CD4-positive, alpha-beta T cell treated with Interleukin-4 for 4 hours (primary cell): Measurements from ENCODE around the gene CTSZ.
"Not testable (repeated sequence)": the region's sequence is repeated elsewhere in the genome, so short reads cannot be mapped to it uniquely, and the experiment has no call there.

ENCODE experiments used
- DNase-seq: peaks from one replicate; pipeline ENCODE4 v3.0.0-alpha.2; 2020

CTSZ gene

GRCh38 chr20:59013031-59013951 is 6.2 kb upstream of the CTSZ start:
- no peak for DNase-seq

GRCh38 chr20:59011874-59012157 is 4.8 kb upstream of the CTSZ start:
- not testable (repeated sequence) for DNase-seq

GRCh38 chr20:59010995-59011873 is 4.2 kb upstream of the CTSZ start:
- no peak for DNase-seq

GRCh38 chr20:59010321-59010994 is 3.4 kb upstream of the CTSZ start:
- DNase-seq: no peak

GRCh38 chr20:59008715-59009336 is 1.8 kb upstream of the CTSZ start:
- no peak for DNase-seq

- peak; percentile 13 for DNase-seq
Observed at GRCh38 chr20:59007665-59008511, 834 bp upstream of the CTSZ start.

GRCh38 chr20:59006167-59006863 is 739 bp downstream of the CTSZ start:
- DNase-seq: no peak

GRCh38 chr20:59005523-59006166 is 1.4 kb downstream of the CTSZ start:
- DNase-seq: no peak

GRCh38 chr20:59004763-59005522 is 2.1 kb downstream of the CTSZ start:
- DNase-seq: peak; percentile 45

- peak; percentile 59 for DNase-seq
Observed at GRCh38 chr20:59004493-59004762, 2.6 kb downstream of the CTSZ start.

- DNase-seq: no peak
Observed at GRCh38 chr20:59003836-59004492, 3.1 kb downstream of the CTSZ start.

- DNase-seq: no peak
Observed at GRCh38 chr20:59002874-59003399, 4.1 kb downstream of the CTSZ start.

- DNase-seq: no peak
Observed at GRCh38 chr20:59002388-59002787, 4.7 kb downstream of the CTSZ start.

GRCh38 chr20:59001449-59002171 is 5.4 kb downstream of the CTSZ start:
- no peak for DNase-seq

- no peak for DNase-seq
Observed at GRCh38 chr20:59001068-59001448, 6.0 kb downstream of the CTSZ start.

GRCh38 chr20:59000326-59000725 is 6.7 kb downstream of the CTSZ start:
- no peak for DNase-seq

- DNase-seq: no peak
Observed at GRCh38 chr20:58998656-58999055, 8.4 kb downstream of the CTSZ start.

GRCh38 chr20:58997141-58997770 is 9.8 kb downstream of the CTSZ start:
- no peak for DNase-seq
